Activated T-cell treated with anti-CD3 and anti-CD28 coated beads, Interleukin-2, amount 50 U/mL, for 4 hours (primary cell): ENCODE measurements around the gene SLIT1. TPM values are rescaled to one million over a fixed set of nuclear protein-coding genes. Genes with fewer than 3 reads are reported as not detected.

ENCODE experiments used
- ATAC-seq, 2 donors: fragments of 200-7000 bp; cut with Tn5 transposase; one replicate each; pipeline ENCODE4 v1.10.0; 2021
- DNase-seq: peaks from one replicate; pipeline ENCODE4 v3.0.0-alpha.2; 2020
- H3K27me3 Mint-ChIP-seq: one replicate; pipeline ENCODE4 v1.8.0; 2021; ENCODE audit warnings: low read depth, mixed read lengths
- H3K36me3 Mint-ChIP-seq: one replicate; pipeline ENCODE4 v1.8.0; 2022; ENCODE audit warnings: mixed read lengths; ENCODE audit not compliant: insufficient read depth
- H3K4me1 Mint-ChIP-seq: one replicate; pipeline ENCODE4 v1.8.0; 2021; ENCODE audit warnings: low read depth, mixed read lengths
- H3K4me3 Mint-ChIP-seq: one replicate; pipeline ENCODE4 v1.8.0; 2021; ENCODE audit warnings: mild to moderate bottlenecking, moderate library complexity, mixed read lengths
- H3K9me3 Mint-ChIP-seq: one replicate; pipeline ENCODE4 v1.8.0; 2021; ENCODE audit warnings: mixed read lengths
- total RNA-seq, 3 donors: library from RNA; stranded (reverse); gene quantifications; one replicate each; pipeline ENCODE4 v1.2.1, GENCODE V29; 2021

The SLIT1 gene
- total RNA-seq, 3 donors from 2014 or later, result 0.10 to 0.16 TPM; not detected in 1

DNA sequence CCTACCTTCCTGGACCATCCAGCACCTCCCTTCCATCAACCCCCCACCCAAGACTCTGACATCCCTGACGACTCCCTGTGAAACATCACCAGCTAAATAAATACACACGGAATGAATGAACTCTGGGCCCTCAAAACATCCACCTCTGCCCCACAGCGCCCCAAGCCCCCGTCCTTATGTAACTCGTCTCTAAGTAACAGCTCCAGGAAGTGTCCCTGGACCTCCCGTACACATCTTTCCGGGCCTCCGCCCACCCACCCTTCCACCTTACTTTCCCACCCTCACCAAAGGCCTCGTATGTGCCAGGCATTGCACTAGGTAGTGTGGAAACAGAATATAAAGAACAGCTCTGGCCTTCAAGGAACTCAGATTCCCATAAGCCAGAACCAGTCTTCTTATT is 27.7 kb upstream of the SLIT1 start:
- H3K9me3 Mint-ChIP-seq, result no peaks in the 10 kb centered on the region
- H3K27me3 Mint-ChIP-seq, result no peaks in the 10 kb centered on the region
- DNase-seq, result no peak
- H3K36me3 Mint-ChIP-seq, result no peaks in the 10 kb centered on the region
- H3K4me3 Mint-ChIP-seq, result no peak overlapping the region
- no peak for ATAC-seq
- peaks cover 12% of the 10 kb centered on the region for H3K4me1 Mint-ChIP-seq

DNA sequence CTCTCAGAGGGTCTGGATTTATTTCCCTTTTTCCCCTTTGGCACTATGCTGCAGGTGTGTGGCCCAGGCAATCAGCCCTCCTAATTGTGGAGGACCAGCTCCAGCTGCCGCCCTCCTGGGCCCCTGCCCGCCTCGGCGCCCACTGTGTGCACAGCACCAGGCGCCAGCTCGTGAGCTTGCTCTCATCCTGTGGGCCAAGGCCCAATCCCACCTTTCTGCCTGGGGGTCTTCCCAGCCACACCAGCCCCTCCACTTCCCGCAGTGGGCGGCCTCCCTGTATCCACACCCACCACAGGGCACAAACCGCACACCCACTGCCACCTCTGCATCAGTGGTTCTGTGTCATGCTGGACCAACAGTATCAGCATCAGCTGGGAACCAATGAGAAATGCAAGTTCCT is 25.5 kb upstream of the SLIT1 start:
- H3K4me3 Mint-ChIP-seq, result no peak overlapping the region
- H3K36me3 Mint-ChIP-seq, result no peaks in the 10 kb centered on the region
- DNase-seq (no peak), ATAC-seq (no peak)
- H3K9me3 Mint-ChIP-seq, result no peaks in the 10 kb centered on the region
- no peaks in the 10 kb centered on the region for H3K4me1 Mint-ChIP-seq
- no peaks in the 10 kb centered on the region for H3K27me3 Mint-ChIP-seq

- Mint-ChIP-seq H3K4me1 (no peaks in the 10 kb centered on the region), H3K36me3 (no peaks in the 10 kb centered on the region), H3K9me3 (no peaks in the 10 kb centered on the region), H3K27me3 (no peaks in the 10 kb centered on the region), H3K4me3 (no peak overlapping the region)
- ATAC-seq (peak; percentile 54 to 55), DNase-seq (peak; percentile 69)
Measured at GRCh38 chr10:97210543-97210960, 24.8 kb upstream of the SLIT1 start.

DNA sequence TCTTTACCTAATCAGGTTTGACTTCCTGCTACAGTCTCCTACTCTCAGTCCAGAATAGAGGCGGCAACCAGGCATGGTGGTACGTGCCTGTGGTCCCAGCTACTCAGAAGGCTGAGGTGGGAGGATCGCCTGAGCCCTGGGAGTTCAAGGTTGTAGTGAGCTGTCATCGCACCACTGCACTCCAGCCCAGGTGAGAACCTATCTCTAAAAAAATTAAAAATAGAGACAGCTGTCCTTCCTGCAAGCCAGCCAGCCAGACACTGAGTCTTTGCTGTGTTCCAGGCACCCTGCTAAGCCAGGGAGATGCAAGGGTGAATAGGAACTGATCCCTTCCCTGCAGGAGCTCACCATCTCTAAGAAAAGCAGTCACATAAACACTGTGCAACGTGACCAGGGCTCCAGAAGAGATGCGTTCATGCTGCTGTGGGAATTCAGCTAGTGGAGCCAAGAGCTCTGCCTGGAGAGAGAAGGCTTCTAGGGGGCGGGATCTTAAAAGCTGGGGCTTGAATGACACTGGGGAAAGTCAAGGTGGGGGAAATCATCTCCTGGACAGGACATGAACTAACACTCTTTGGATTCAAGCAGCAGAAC is 22.1 kb upstream of the SLIT1 start:
- ATAC-seq (no peak), DNase-seq (no peak)
- Mint-ChIP-seq H3K4me3 (no peak overlapping the region), H3K36me3 (no peaks in the 10 kb centered on the region), H3K9me3 (no peaks in the 10 kb centered on the region), H3K27me3 (no peaks in the 10 kb centered on the region), H3K4me1 (no peaks in the 10 kb centered on the region)

DNA sequence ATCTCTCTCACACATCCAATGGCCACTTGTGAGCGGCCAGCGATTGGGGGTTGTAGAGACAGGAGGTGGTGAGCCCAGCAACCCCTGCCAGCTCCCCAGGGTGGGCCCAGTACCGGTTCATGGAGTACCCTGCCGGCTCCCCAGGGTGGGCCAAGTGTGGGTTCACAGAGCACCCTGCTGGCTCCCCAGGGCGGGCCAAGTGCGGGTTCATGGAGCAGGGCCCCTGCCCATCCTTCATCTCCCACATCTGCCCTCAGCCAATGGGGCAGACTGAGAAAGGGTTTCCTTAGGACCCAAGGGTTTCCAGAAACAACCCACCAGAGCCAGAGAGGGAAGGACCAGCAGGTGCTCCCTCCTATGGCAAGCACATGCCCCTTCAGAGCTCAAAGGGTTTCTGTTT is 21.4 kb upstream of the SLIT1 start:
- DNase-seq (no peak), ATAC-seq (no peak)
- Mint-ChIP-seq H3K9me3 (no peaks in the 10 kb centered on the region), H3K36me3 (no peaks in the 10 kb centered on the region), H3K4me1 (no peaks in the 10 kb centered on the region), H3K4me3 (no peak overlapping the region), H3K27me3 (no peaks in the 10 kb centered on the region)

DNA sequence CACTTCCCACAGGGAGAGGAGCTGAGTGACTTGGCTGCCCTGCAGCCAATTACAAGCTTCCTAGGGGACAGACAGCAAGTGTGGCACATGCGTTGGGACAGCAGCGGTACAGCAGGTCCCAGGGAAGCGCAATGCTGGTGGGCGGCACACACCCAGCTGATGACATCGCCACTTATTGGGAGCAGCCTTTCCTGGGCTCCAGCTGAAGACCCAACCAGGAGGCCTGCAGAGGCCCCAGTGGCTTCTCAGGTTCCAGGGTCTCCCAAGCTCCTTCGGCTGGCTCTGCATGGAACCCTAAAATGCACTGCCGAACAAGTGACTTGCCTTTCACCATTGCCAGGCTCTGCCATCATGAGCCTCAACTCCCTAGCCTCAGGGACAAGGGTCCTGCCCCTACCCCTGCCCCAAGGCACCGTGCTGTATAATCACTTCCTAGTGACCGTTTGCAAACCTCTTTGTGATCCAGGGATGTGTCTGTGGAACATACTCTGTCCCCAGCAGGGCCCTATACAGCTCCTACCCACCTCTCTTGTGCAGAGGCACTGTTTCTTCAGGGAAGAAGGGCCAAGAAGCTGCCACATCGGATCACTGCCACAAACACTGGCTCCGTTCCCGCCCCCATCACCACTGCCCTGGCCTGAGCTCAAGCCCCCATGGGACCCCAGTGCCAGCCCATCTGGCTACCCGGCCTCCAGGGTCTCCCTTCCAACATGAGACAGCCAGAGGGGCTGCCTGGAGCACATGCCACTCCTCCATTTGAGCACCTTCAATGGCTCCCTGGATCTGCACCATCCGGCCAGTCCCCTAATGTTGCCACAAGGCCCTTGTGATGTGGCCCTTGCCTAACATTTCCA is 19.3 kb upstream of the SLIT1 start:
- ATAC-seq (no peak), DNase-seq (no peak)
- Mint-ChIP-seq H3K36me3 (no peaks in the 10 kb centered on the region), H3K9me3 (no peaks in the 10 kb centered on the region), H3K4me3 (no peak overlapping the region), H3K4me1 (no peaks in the 10 kb centered on the region), H3K27me3 (no peaks in the 10 kb centered on the region)

DNA sequence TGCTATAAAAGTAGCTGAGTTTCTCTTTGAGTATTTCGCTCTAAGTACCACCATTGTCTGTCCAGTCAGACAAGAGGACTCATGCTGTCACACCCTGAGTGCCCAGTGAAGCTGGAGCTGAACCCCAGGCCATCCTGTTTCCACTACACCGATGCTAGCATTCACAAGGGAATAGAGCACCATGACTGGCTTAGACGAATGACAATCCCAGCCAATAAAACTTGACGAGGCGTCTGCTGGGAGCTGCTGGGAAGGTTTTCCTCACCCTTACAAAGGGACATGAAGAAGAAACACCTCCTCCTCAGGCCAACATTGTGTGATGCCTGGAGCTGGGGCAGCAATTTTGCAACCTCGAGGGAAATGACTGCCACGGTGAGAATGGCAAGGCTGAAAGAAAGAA is 17.5 kb upstream of the SLIT1 start:
- ATAC-seq (no peak), DNase-seq (no peak)
- Mint-ChIP-seq H3K4me3 (no peak overlapping the region), H3K9me3 (no peaks in the 10 kb centered on the region), H3K36me3 (no peaks in the 10 kb centered on the region), H3K4me1 (no peaks in the 10 kb centered on the region), H3K27me3 (peaks cover 6% of the 10 kb centered on the region)

- no peak for DNase-seq
- no peak for ATAC-seq
- H3K9me3 Mint-ChIP-seq, result no peaks in the 10 kb centered on the region
Measured at GRCh38 chr10:97200616-97201015, 14.9 kb upstream of the SLIT1 start.

GRCh38 chr10:97199152-97199551 is 13.4 kb upstream of the SLIT1 start:
- ATAC-seq (no peak), DNase-seq (no peak)
- H3K4me3 Mint-ChIP-seq, result no peak overlapping the region
- peaks cover 13% of the 10 kb centered on the region for H3K27me3 Mint-ChIP-seq
- peaks cover 8% of the 10 kb centered on the region for H3K4me1 Mint-ChIP-seq
- H3K36me3 Mint-ChIP-seq, result no peaks in the 10 kb centered on the region
- H3K9me3 Mint-ChIP-seq, result no peaks in the 10 kb centered on the region

More at GRCh38 chr10:97200616-97201015, 14.9 kb upstream of the SLIT1 start:
- Mint-ChIP-seq H3K27me3 (peaks cover 7% of the 10 kb centered on the region), H3K4me1 (peaks cover 4% of the 10 kb centered on the region), H3K36me3 (no peaks in the 10 kb centered on the region), H3K4me3 (no peak overlapping the region)

GRCh38 chr10:97197030-97197500 is 11.3 kb upstream of the SLIT1 start:
- H3K36me3 Mint-ChIP-seq, result no peaks in the 10 kb centered on the region
- peak overlapping the region; percentile 78 for H3K4me3 Mint-ChIP-seq
- peaks cover 8% of the 10 kb centered on the region for H3K4me1 Mint-ChIP-seq
- ATAC-seq, result no peak
- H3K27me3 Mint-ChIP-seq, result peaks cover 17% of the 10 kb centered on the region
- DNase-seq, result no peak
- H3K9me3 Mint-ChIP-seq, result no peaks in the 10 kb centered on the region

- Mint-ChIP-seq H3K27me3 (peaks cover 17% of the 10 kb centered on the region), H3K4me1 (peaks cover 8% of the 10 kb centered on the region), H3K4me3 (peak overlapping the region; percentile 78), H3K9me3 (no peaks in the 10 kb centered on the region), H3K36me3 (no peaks in the 10 kb centered on the region)
- peak; percentile 90 to 92 for ATAC-seq
- DNase-seq, result peak; percentile 58
Measured at GRCh38 chr10:97196223-97197029, 10.7 kb upstream of the SLIT1 start.

GRCh38 chr10:97195706-97196222 is 10.0 kb upstream of the SLIT1 start:
- H3K27me3 Mint-ChIP-seq, result peaks cover 20% of the 10 kb centered on the region
- no peaks in the 10 kb centered on the region for H3K36me3 Mint-ChIP-seq
- DNase-seq, result no peak

DNA sequence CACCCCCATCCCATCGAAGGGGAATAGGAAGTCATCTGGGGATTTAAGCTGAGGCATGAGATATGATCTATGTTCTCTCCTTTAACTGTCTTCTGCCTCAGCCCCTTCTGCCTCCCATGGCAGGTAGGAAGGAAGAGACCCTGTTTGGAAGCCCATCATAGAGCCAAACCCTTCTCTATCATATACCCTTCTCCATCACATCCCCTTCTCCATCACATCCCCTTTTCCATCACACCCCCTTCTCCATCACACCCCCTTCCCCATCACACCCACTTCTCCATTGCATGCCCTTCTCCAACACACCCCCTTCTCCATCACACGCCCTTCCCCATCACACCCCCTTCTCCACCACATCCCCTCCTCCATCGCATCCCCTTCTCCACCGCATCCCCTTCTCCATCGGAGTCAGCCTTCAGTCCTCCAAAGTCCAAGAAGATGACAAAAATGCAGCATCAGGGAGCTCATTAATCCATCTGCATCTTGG is 7.2 kb upstream of the SLIT1 start:
- no peak for DNase-seq
- H3K4me3 Mint-ChIP-seq, result no peak overlapping the region
- peaks cover 8% of the 10 kb centered on the region for H3K4me1 Mint-ChIP-seq
- no peaks in the 10 kb centered on the region for H3K9me3 Mint-ChIP-seq
- peaks cover 30% of the 10 kb centered on the region for H3K27me3 Mint-ChIP-seq
- no peaks in the 10 kb centered on the region for H3K36me3 Mint-ChIP-seq
- no peak for ATAC-seq

More at GRCh38 chr10:97195706-97196222, 10.0 kb upstream of the SLIT1 start:
- no peaks in the 10 kb centered on the region for H3K9me3 Mint-ChIP-seq
- H3K4me1 Mint-ChIP-seq, result peaks cover 8% of the 10 kb centered on the region
- no peak for ATAC-seq
- H3K4me3 Mint-ChIP-seq, result peak overlapping the region; percentile 78

GRCh38 chr10:97190450-97190849 is 4.7 kb upstream of the SLIT1 start:
- no peak for ATAC-seq
- Mint-ChIP-seq H3K36me3 (no peaks in the 10 kb centered on the region), H3K4me3 (no peak overlapping the region), H3K27me3 (peaks cover 43% of the 10 kb centered on the region), H3K9me3 (no peaks in the 10 kb centered on the region), H3K4me1 (peaks cover 2% of the 10 kb centered on the region)
- DNase-seq, result no peak
